Measurements from ENCODE around the gene ZNF276.

GRCh38 chr16:89693289-89693731, 28.0 kb upstream of the ZNF276 start:
- TF ChIP-seq EP300 (IDR thresholded peaks at IDR 0.05; ENCODE audit: borderline replicate concordance in 1 of 2, low read depth in 2 of 2, low read length in 2 of 2) (no peak), POLR2AphosphoS5 (IDR thresholded peaks at IDR 0.05; ENCODE audit: low read depth, low read length) (no peak)

Measured in H1 (cell line).